ENCODE measurements around the gene RIPOR2.
"Not testable (repeated sequence)": the region's sequence is repeated elsewhere in the genome, so short reads cannot be mapped to it uniquely, and the experiment has no call there.

Gene RIPOR2

DNA sequence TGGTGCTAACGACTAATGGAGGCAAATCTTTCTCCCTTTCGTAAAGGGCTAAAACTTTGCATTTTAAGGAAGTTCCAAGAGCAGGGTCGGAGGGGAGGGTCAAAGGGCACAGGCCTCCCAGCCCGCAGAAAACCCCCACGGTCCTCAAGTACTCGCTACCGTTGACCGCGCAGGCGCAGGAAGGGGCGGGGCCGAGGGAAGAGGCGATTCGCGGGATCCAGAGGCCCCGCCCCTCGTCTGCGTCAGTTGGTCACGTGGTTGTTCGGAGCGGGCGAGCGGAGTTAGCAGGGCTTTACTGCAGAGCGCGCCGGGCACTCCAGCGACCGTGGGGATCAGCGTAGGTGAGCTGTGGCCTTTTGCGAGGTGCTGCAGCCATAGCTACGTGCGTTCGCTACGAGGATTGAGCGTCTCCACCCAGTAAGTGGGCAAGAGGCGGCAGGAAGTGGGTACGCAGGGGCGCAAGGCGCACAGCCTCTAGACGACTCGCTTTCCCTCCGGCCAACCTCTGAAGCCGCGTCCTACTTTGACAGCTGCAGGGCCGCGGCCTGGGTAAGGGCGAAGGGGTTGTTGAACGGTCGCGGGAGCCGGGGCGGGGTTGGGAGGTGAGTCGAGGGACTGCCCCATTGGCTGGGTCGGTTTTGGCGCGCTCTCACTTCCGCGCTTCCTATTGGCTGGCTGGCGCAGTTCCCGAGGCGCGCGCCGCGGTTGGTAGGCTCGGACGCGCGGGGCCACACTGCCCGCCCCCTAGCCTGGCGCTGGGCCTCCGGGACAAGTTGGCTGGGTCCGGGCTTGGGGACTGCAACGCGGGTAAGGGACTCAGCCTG lies 160.9 kb downstream of the RIPOR2 start, which contains the start of gene GMNN:
Gene GMNN (plus strand): TSS at position 242 of the 824 bp plus-strand sequence. CDS start 2,310 bp downstream, outside the sequence.
- POLR2A ChIA-PET: interaction anchor here (0.6 to 1.1 kb wide), 3 partner anchors 30 to 32 kb away, joined by 3 to 4 read pairs (median 3); no protein-coding TSS in a partner anchor
- CTCF ChIA-PET: interaction anchor here (0.6 to 2.4 kb wide), 6 partner anchors 8 to 296 kb away, joined by 3 to 6 read pairs (median 4); no protein-coding TSS in a partner anchor

GRCh38 chr6:24768361-24768760 lies 167.4 kb downstream of the RIPOR2 start:
- ChIA-PET CTCF (interaction anchor here (0.9 to 4.9 kb wide), 4 partner anchors 47 to 195 kb away, joined by 3 to 85 read pairs (median 6); no protein-coding TSS in a partner anchor), POLR2A (no interaction called here)
- H3K4me3 ChIP-seq (ENCODE audit: low read depth, low read length): no peak overlapping the region
- DNase-seq (ENCODE audit: low read depth, low spot score): no peak
- TF ChIP-seq, protein P1, sequence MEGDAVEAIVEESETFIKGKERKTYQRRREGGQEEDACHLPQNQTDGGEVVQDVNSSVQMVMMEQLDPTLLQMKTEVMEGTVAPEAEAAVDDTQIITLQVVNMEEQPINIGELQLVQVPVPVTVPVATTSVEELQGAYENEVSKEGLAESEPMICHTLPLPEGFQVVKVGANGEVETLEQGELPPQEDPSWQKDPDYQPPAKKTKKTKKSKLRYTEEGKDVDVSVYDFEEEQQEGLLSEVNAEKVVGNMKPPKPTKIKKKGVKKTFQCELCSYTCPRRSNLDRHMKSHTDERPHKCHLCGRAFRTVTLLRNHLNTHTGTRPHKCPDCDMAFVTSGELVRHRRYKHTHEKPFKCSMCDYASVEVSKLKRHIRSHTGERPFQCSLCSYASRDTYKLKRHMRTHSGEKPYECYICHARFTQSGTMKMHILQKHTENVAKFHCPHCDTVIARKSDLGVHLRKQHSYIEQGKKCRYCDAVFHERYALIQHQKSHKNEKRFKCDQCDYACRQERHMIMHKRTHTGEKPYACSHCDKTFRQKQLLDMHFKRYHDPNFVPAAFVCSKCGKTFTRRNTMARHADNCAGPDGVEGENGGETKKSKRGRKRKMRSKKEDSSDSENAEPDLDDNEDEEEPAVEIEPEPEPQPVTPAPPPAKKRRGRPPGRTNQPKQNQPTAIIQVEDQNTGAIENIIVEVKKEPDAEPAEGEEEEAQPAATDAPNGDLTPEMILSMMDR (IDR thresholded peaks at IDR 0.05; ENCODE audit: insufficient read depth, low read length, missing control alignments): no peak

More for the DNA sequence above, 160.9 kb downstream of the RIPOR2 start, which contains the start of gene GMNN:
- no peak for DNase-seq (ENCODE audit: low read depth, low spot score)
- peak within 1 kb of the TSS; percentile 100 for H3K4me3 ChIP-seq (ENCODE audit: low read depth, low read length)
- TF ChIP-seq, protein P1 (IDR thresholded peaks at IDR 0.05; ENCODE audit: insufficient read depth, low read length, missing control alignments): no peak

DNA sequence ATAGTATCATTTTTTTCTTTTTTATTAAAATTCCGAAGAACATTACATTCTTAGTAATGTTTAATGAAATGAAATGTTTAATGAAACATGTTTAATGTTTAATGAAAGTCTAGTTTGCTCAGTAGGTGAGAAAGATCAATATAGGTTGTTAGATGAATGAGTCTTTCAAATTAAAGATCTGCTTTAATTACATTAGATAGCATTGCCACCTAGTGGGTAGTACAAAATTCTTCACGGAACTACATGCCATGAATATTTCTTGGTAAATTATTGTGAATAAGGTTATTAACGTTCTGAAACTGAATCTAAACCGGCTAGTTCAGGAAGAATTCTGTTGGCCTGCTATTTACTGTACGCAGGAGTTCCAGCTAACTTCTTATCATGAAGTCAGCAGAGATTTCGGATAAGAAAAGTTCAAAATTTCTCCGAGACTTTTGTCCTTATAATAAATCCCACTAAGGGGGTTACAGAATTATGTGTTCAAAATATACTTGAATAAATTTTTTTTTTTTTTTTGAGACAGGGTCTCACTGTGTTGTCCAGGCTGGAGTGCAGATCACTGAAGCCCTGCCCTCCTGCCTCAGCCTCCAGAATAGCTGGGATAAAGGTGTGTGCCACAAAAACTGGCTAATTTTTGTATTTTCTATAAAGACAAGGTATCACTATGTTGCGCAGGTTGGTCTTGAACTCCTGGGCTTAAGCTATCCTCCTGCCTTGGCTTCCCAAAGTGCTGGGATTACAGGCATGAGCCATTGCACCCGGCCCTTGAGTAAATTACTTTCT lies 168.9 kb downstream of the RIPOR2 start:
- DNase-seq (ENCODE audit: low read depth, low spot score): no peak
- TF ChIP-seq, protein P1 (IDR thresholded peaks at IDR 0.05; ENCODE audit: insufficient read depth, low read length, missing control alignments): peak; percentile 13
- ChIA-PET CTCF (interaction anchor here (0.6 to 4.9 kb wide), 23 partner anchors 9 to 835 kb away, joined by 3 to 85 read pairs (median 4); no protein-coding TSS in a partner anchor), POLR2A (no interaction called here)
- no peak overlapping the region for H3K4me3 ChIP-seq (ENCODE audit: low read depth, low read length)

DNA sequence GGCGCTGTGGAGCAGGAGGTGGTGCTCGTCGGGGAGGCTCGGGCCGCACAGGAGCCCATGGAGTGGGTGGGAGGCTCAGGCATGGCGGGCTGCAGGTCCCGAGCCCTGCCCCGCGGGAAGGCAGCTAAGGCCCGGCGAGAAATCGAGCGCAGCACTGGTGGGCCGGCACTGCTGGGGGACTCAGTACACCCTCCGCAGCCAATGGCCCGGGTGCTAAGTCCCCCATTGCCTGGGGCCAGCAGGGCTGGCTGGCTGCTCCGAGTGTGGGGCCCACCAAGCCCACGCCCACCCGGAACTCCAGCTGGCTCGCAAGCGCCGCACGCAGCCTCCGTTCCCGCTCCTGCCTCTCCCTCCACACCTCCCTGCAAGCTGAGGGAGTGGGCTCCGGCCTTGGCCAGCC lies 169.8 kb downstream of the RIPOR2 start:
- CTCF ChIA-PET: interaction anchor here (0.7 to 4.9 kb wide), 12 partner anchors 10 to 271 kb away, joined by 3 to 85 read pairs (median 4); no protein-coding TSS in a partner anchor
- DNase-seq (ENCODE audit: low read depth, low spot score); H3K4me3 ChIP-seq (ENCODE audit: low read depth, low read length); POLR2A ChIA-PET: not testable (repeated sequence)

DNA sequence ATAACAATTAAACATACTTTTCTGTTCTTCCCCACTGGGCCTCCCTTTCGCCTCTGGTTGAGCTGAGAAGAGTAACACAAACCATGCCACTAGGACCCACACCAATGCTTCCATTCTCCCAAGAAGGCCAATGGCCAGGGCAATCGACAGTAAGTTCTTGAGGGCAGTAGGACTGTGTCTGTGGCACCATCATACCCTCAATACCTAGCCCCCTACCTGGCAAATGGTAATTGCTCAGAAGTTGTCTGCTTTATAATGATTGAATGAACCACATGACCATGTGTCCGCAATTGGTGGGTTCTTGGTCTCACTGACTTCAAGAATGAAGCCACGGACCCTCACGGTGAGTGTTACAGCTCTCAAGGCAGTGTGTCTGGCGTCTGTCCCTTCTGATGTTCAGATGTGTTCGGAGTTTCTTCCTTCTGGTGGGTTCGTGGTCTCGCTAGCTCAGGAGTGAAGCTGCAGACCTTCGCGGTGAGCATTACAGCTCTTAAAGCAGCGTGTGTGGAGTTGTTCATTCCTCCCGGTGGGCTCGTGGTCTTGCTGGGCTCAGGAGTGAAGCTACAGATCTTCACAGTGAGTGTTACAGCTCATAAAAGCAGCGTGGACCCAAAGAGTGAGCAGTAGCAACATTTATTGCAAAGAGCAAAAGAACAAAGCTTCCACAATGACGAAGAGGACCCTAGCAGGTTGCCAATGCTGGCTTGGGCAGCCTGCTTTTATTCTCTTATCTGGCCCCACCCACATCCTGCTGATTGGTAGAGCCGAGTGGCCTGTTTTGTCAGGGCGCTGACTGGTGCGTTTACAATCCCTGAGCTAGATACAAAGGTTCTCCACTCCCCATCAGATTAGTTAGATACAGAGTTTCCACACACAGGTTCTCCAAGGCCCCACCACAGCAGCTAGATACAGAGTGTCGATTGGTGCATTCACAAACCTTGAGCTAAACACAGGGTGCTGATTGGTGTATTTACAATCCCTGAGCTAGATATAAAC lies 170.6 kb downstream of the RIPOR2 start:
- DNase-seq (ENCODE audit: low read depth, low spot score); H3K4me3 ChIP-seq (ENCODE audit: low read depth, low read length); POLR2A ChIA-PET: not testable (repeated sequence)
- CTCF ChIA-PET: interaction anchor here (0.6 to 4.9 kb wide), 5 partner anchors 10 to 243 kb away, joined by 3 to 85 read pairs (median 3); no protein-coding TSS in a partner anchor

DNA sequence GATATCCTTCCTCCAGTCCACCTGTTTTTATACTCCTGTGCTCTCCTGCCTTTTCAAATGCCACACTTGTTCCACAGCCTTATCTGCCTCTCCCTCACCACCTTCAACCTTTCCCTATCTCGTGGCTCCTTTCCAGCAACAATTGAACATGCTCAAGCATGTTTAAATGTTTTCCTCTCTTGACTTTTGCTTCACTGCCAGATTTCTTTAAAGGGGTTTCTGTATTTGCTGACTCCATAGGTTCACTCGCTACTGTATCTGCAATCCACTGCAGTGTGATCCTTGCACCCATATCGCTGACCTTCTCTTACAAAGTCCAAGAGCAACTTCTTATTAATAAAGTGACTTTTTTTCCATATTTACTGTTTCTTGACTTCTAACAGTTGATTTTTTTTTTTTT lies 172.2 kb downstream of the RIPOR2 start:
- TF ChIP-seq, protein P1 (IDR thresholded peaks at IDR 0.05; ENCODE audit: insufficient read depth, low read length, missing control alignments): no peak
- DNase-seq (ENCODE audit: low read depth, low spot score): no peak
- H3K4me3 ChIP-seq (ENCODE audit: low read depth, low read length): no peak overlapping the region
- ChIA-PET POLR2A (no interaction called here), CTCF (interaction anchor here (1.2 to 1.6 kb wide), 2 partner anchors 180 to 182 kb away, joined by 4 to 5 read pairs; no protein-coding TSS in a partner anchor)

All from AG04449 (cell line).